ENCODE results near the gene SCNN1B.

The SCNN1B gene

DNA sequence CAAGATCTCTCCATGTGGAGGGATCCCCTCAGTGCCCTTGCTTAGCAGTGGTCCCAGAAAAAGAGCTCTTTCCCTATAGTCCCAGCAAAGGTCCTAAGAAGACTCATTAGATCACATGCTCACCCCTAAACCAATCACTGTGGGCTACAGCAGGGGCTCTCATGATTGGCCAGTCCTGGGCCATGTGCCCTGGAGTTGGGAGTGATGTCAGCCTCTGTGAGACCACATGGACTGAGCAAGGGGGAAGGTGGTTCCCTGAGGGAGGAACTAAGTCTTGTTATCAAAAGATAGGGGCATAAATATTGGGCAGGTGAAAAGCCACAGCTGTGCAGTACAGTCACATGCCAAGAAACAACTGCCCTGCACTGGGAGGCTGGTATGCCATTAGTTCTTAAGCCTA lies 51.3 kb downstream of the SCNN1B start:
- no peaks in the 10 kb centered on the region for H3K36me3 ChIP-seq (ENCODE audit: control insufficient read depth in 2 of 2, insufficient read depth in 1 of 2, low read length in 2 of 2)
- TF ChIP-seq ZEB2 (tag by site-specific recombination; IDR thresholded peaks at IDR 0.05) (no peak), ZNF626 (tag by site-specific recombination; IDR thresholded peaks at IDR 0.05) (no peak)
- CTCF ChIA-PET, result no interaction called here
- H3K27ac ChIP-seq (ENCODE audit: extremely low read depth, low read depth, low read length), result no peak overlapping the region
- no peaks in the 10 kb centered on the region for H3K9me3 ChIP-seq (ENCODE audit: control insufficient read depth, insufficient read depth, low read depth, low read length)
- no peaks in the 10 kb centered on the region for H3K4me1 ChIP-seq (ENCODE audit: control insufficient read depth, insufficient read depth, low read length)
- POLR2A ChIA-PET, result no interaction called here
- no peak overlapping the region for H3K4me3 ChIP-seq (ENCODE audit: low read depth, low read length)

DNA sequence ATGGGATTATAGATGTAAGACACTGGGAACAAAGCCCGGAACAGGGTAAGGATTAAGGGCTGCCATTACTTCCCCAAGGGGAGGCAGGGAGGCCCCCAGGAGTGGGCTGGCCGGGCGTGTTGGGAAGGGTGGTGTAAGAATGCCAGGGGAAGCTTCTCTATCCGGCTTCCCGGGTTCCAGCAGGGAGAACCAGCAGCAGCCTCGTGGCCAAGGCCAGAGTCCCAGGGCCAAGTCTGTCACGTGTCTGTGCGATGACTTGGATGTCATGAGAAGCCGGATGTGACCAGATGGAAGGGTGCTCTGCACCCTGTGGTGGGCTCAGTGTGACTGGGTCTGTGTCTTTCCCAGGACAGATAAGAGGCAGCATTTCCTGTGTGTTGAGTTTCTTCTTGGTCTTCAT lies 52.1 kb downstream of the SCNN1B start:
- H3K4me1 ChIP-seq (ENCODE audit: control insufficient read depth, insufficient read depth, low read length), result no peaks in the 10 kb centered on the region
- TF ChIP-seq ZSCAN16 (tag by site-specific recombination; IDR thresholded peaks at IDR 0.05) (no peak), ZIC2 (tag by site-specific recombination; IDR thresholded peaks at IDR 0.05) (no peak), GFI1B (tag by site-specific recombination; IDR thresholded peaks at IDR 0.05) (no peak), KLF8 (tag by site-specific recombination; IDR thresholded peaks at IDR 0.05) (no peak), ZNF76 (tag by site-specific recombination; IDR thresholded peaks at IDR 0.05; ENCODE audit: borderline replicate concordance, low read depth) (no peak), ZBTB7A (tag by site-specific recombination; IDR thresholded peaks at IDR 0.05; ENCODE audit: low read depth) (no peak), ZNF157 (tag by site-specific recombination; IDR thresholded peaks at IDR 0.05) (no peak), ZNF2 (tag by site-specific recombination; IDR thresholded peaks at IDR 0.05) (no peak), KLF7 (tag by site-specific recombination; IDR thresholded peaks at IDR 0.05; ENCODE audit: borderline replicate concordance) (no peak), KLF16 (tag by site-specific recombination; IDR thresholded peaks at IDR 0.05) (no peak), ZNF600 (tag by site-specific recombination; IDR thresholded peaks at IDR 0.05) (no peak), ZNF830 (tag by site-specific recombination; IDR thresholded peaks at IDR 0.05; ENCODE audit: low read depth) (no peak), ZNF174 (tag by site-specific recombination; IDR thresholded peaks at IDR 0.05) (no peak), ZBTB8A (tag by site-specific recombination; IDR thresholded peaks at IDR 0.05) (no peak)
- TF ChIP-seq, protein P1, sequence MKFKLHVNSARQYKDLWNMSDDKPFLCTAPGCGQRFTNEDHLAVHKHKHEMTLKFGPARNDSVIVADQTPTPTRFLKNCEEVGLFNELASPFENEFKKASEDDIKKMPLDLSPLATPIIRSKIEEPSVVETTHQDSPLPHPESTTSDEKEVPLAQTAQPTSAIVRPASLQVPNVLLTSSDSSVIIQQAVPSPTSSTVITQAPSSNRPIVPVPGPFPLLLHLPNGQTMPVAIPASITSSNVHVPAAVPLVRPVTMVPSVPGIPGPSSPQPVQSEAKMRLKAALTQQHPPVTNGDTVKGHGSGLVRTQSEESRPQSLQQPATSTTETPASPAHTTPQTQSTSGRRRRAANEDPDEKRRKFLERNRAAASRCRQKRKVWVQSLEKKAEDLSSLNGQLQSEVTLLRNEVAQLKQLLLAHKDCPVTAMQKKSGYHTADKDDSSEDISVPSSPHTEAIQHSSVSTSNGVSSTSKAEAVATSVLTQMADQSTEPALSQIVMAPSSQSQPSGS (tag by site-specific recombination; IDR thresholded peaks at IDR 0.05; ENCODE audit: low read depth), result no peak
- TF ChIP-seq, protein P2, sequence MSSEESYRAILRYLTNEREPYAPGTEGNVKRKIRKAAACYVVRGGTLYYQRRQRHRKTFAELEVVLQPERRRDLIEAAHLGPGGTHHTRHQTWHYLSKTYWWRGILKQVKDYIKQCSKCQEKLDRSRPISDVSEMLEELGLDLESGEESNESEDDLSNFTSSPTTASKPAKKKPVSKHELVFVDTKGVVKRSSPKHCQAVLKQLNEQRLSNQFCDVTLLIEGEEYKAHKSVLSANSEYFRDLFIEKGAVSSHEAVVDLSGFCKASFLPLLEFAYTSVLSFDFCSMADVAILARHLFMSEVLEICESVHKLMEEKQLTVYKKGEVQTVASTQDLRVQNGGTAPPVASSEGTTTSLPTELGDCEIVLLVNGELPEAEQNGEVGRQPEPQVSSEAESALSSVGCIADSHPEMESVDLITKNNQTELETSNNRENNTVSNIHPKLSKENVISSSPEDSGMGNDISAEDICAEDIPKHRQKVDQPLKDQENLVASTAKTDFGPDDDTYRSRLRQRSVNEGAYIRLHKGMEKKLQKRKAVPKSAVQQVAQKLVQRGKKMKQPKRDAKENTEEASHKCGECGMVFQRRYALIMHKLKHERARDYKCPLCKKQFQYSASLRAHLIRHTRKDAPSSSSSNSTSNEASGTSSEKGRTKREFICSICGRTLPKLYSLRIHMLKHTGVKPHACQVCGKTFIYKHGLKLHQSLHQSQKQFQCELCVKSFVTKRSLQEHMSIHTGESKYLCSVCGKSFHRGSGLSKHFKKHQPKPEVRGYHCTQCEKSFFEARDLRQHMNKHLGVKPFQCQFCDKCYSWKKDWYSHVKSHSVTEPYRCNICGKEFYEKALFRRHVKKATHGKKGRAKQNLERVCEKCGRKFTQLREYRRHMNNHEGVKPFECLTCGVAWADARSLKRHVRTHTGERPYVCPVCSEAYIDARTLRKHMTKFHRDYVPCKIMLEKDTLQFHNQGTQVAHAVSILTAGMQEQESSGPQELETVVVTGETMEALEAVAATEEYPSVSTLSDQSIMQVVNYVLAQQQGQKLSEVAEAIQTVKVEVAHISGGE (tag by site-specific recombination; conservative IDR thresholded peaks at IDR 0.05; ENCODE audit: low read depth), result no peak
- TF ChIP-seq, protein P3, sequence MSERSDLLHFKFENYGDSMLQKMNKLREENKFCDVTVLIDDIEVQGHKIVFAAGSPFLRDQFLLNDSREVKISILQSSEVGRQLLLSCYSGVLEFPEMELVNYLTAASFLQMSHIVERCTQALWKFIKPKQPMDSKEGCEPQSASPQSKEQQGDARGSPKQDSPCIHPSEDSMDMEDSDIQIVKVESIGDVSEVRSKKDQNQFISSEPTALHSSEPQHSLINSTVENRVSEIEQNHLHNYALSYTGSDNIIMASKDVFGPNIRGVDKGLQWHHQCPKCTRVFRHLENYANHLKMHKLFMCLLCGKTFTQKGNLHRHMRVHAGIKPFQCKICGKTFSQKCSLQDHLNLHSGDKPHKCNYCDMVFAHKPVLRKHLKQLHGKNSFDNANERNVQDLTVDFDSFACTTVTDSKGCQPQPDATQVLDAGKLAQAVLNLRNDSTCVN (tag by site-specific recombination; optimal IDR thresholded peaks at IDR 0.05), result no peak
- TF ChIP-seq, protein P4, sequence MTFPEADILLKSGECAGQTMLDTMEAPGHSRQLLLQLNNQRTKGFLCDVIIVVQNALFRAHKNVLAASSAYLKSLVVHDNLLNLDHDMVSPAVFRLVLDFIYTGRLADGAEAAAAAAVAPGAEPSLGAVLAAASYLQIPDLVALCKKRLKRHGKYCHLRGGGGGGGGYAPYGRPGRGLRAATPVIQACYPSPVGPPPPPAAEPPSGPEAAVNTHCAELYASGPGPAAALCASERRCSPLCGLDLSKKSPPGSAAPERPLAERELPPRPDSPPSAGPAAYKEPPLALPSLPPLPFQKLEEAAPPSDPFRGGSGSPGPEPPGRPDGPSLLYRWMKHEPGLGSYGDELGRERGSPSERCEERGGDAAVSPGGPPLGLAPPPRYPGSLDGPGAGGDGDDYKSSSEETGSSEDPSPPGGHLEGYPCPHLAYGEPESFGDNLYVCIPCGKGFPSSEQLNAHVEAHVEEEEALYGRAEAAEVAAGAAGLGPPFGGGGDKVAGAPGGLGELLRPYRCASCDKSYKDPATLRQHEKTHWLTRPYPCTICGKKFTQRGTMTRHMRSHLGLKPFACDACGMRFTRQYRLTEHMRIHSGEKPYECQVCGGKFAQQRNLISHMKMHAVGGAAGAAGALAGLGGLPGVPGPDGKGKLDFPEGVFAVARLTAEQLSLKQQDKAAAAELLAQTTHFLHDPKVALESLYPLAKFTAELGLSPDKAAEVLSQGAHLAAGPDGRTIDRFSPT (tag by site-specific recombination; IDR thresholded peaks at IDR 0.05), result no peak
- H3K27ac ChIP-seq (ENCODE audit: extremely low read depth, low read depth, low read length), result no peak overlapping the region
- CTCF ChIA-PET, result interaction anchor here (0.5 to 0.6 kb wide), 2 partner anchors 80 to 242 kb away, joined by 3 read pairs; partner anchors contain the start of gene NDUFAB1
- POLR2A ChIA-PET, result interaction anchor here (0.5 kb wide), 1 partner anchor 23 kb away, joined by 4 read pairs; no protein-coding TSS in a partner anchor
- no peaks in the 10 kb centered on the region for H3K36me3 ChIP-seq (ENCODE audit: control insufficient read depth in 2 of 2, insufficient read depth in 1 of 2, low read length in 2 of 2)
- no peaks in the 10 kb centered on the region for H3K9me3 ChIP-seq (ENCODE audit: control insufficient read depth, insufficient read depth, low read depth, low read length)
- H3K4me3 ChIP-seq (ENCODE audit: low read depth, low read length), result no peak overlapping the region

All from HEK293 (cell line).